Umbilical cord (tissue), 2 donors: ENCODE measurements around the gene AP5B1. TPM values are rescaled to one million over a fixed set of nuclear protein-coding genes. Genes with fewer than 3 reads are reported as not detected.

Source experiments
- DNase-seq: peaks from one replicate; pipeline ENCODE4 v3.0.0-alpha.2; 2015; ENCODE audit warnings: low spot score
- total RNA-seq: library from RNA; depleted of rRNA; stranded (reverse); fragments of >200 nt; gene quantifications from one replicate; pipeline ENCODE4 v1.2.3, GENCODE V29; 2014; ENCODE audit warnings: low replicate concordance; ENCODE audit not compliant: insufficient read depth

AP5B1 gene
- total RNA-seq, 1 donor from 2014 or later: 9.6 TPM

- no peak for DNase-seq
Measured at GRCh38 chr11:65786008-65786785, 5.4 kb upstream of the AP5B1 start.

GRCh38 chr11:65785319-65786007, 4.7 kb upstream of the AP5B1 start:
- no peak for DNase-seq

GRCh38 chr11:65782816-65783228, 2.0 kb upstream of the AP5B1 start:
- no peak for DNase-seq

GRCh38 chr11:65781962-65782815, 1.4 kb upstream of the AP5B1 start:
- DNase-seq: no peak

GRCh38 chr11:65781152-65781961, 581 bp upstream of the AP5B1 start:
- no peak for DNase-seq

- peak; percentile 46 for DNase-seq
Measured at GRCh38 chr11:65779919-65780769, 632 bp downstream of the AP5B1 start.

GRCh38 chr11:65779669-65779918, 1.2 kb downstream of the AP5B1 start:
- no peak for DNase-seq

- no peak for DNase-seq
Measured at GRCh38 chr11:65778901-65779668, 1.7 kb downstream of the AP5B1 start.

GRCh38 chr11:65778431-65778900, 2.3 kb downstream of the AP5B1 start:
- no peak for DNase-seq

- DNase-seq: no peak
Measured at GRCh38 chr11:65777821-65778361, 2.9 kb downstream of the AP5B1 start.

- DNase-seq: no peak
Measured at GRCh38 chr11:65777241-65777640, 3.5 kb downstream of the AP5B1 start.

- no peak for DNase-seq
Measured at GRCh38 chr11:65776710-65777141, 4.0 kb downstream of the AP5B1 start.

- DNase-seq: no peak
Measured at GRCh38 chr11:65776196-65776595, 4.6 kb downstream of the AP5B1 start.

GRCh38 chr11:65774525-65775306, 6.1 kb downstream of the AP5B1 start:
- no peak for DNase-seq

- DNase-seq: no peak
Measured at GRCh38 chr11:65773784-65774411, 6.9 kb downstream of the AP5B1 start.

- no peak for DNase-seq
Measured at GRCh38 chr11:65771589-65772112, 9.1 kb downstream of the AP5B1 start.

- no peak for DNase-seq
Measured at GRCh38 chr11:65770951-65771567, 9.7 kb downstream of the AP5B1 start.
